ENCODE data around the gene FAHD1.

DNA sequence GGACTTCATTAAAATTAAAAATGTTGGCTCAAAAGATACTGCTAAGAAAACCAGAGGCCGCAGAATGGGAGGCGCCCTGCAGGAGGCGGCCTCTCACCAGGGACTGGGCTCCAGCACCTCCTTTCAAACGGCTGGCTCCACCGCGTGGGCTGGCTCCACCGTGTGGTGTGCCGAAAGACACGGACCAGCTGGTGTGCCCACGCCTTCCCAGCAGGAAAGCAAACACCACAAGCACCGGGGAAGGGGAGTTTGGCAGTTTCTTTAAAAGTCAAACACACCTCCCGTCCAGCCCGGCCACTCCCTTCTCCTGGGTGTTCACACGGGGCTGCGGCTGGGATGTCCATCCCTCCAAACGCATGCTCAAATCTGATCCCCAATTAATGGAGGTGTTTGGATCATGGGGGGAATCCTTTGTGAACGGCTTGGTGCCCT is 14.3 kb upstream of the FAHD1 start:
- TF ChIP-seq GATA2 (IDR thresholded peaks at IDR 0.05; ENCODE audit: low read depth, low read length): no peak
- TF ChIP-seq GATA3 (IDR thresholded peaks at IDR 0.05; ENCODE audit: low read depth, low read length): no peak
